BLaER1 (cell line): ENCODE measurements around the gene GNAI1.

ENCODE experiments used
- H3K27ac ChIP-seq: shearing (Covaris generic); formaldehyde crosslinking; 2 replicates; pipeline ENCODE4 v1.8.1; 2022
- H3K27me3 ChIP-seq: shearing (Covaris generic); formaldehyde crosslinking; 2 replicates; pipeline ENCODE4 v1.8.1; 2022
- H3K36me3 ChIP-seq: shearing (Covaris generic); formaldehyde crosslinking; 2 replicates; pipeline ENCODE4 v1.8.1; 2022
- H3K4me1 ChIP-seq: shearing (Covaris generic); formaldehyde crosslinking; 2 replicates; pipeline ENCODE4 v1.8.1; 2022
- H3K4me2 ChIP-seq: shearing (Covaris generic); formaldehyde crosslinking; 2 replicates; pipeline ENCODE4 v1.8.1; 2022
- H3K4me3 ChIP-seq: shearing (Covaris generic); formaldehyde crosslinking; 2 replicates; pipeline ENCODE4 v1.8.1; 2022
- H3K9ac ChIP-seq: shearing (Covaris generic); formaldehyde crosslinking; 2 replicates; pipeline ENCODE4 v1.8.1; 2022
- H3K9me3 ChIP-seq: shearing (Covaris generic); formaldehyde crosslinking; 2 replicates; pipeline ENCODE4 v1.8.1; 2022
- H4K20me1 ChIP-seq: shearing (Covaris generic); formaldehyde crosslinking; 2 replicates; pipeline ENCODE4 v1.8.1; 2022
- Cebpa-rat ChIP-seq: shearing (Covaris generic); IDR thresholded peaks from 2 replicates; pipeline ENCODE4 v1.8.1; 2022

GNAI1 gene

GRCh38 chr7:80218723-80219122 lies 84.1 kb downstream of the GNAI1 start:
- no peak for TF ChIP-seq Cebpa-rat
- Histone ChIP-seq H3K4me1 (peaks cover 19% of the 10 kb centered on the region), H3K4me3 (no peak overlapping the region), H3K36me3 (peaks cover 2% of the 10 kb centered on the region; the same call in 1 of the 2 replicates), H3K4me2 (no peak overlapping the region), H3K27ac (no peak overlapping the region), H3K9ac (no peak overlapping the region), H3K9me3 (no peaks in the 10 kb centered on the region), H4K20me1 (no peaks in the 10 kb centered on the region), H3K27me3 (no peaks in the 10 kb centered on the region)

GRCh38 chr7:80220022-80220634 lies 85.5 kb downstream of the GNAI1 start:
- Histone ChIP-seq H3K36me3 (no peaks in the 10 kb centered on the region), H3K4me2 (no peak overlapping the region), H3K9ac (no peak overlapping the region), H4K20me1 (no peaks in the 10 kb centered on the region), H3K4me1 (peaks cover 19% of the 10 kb centered on the region), H3K27ac (no peak overlapping the region), H3K9me3 (no peaks in the 10 kb centered on the region), H3K4me3 (no peak overlapping the region), H3K27me3 (no peaks in the 10 kb centered on the region)
- TF ChIP-seq Cebpa-rat: no peak

GRCh38 chr7:80224415-80224814 lies 89.8 kb downstream of the GNAI1 start:
- no peaks in the 10 kb centered on the region for H4K20me1 ChIP-seq
- H3K27ac ChIP-seq: no peak overlapping the region
- no peak for TF ChIP-seq Cebpa-rat
- H3K27me3 ChIP-seq: no peaks in the 10 kb centered on the region
- no peak overlapping the region for H3K9ac ChIP-seq
- no peak overlapping the region for H3K4me3 ChIP-seq
- H3K9me3 ChIP-seq: no peaks in the 10 kb centered on the region
- no peaks in the 10 kb centered on the region for H3K36me3 ChIP-seq
- no peaks in the 10 kb centered on the region for H3K4me1 ChIP-seq
- no peak overlapping the region for H3K4me2 ChIP-seq

DNA sequence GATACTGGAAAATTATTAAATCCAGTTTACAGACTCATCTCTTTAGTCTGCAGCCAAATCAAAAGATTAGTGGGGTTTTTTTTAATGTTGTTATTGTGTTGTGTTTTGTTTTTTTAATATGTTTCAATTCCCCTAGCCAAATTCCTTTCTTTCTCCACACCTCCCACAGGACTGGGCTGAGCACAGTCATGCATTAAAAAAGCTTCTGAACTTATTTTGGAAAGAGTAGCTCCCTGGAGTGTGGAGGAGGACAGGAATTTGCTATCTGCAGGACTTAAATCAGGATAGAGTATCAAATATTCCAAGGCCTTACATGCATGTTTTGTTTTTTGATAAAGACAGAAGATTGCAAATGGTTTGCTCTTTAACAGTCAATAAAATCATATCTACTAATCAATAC lies 90.7 kb downstream of the GNAI1 start:
- Histone ChIP-seq H3K4me2 (no peak overlapping the region), H3K27ac (no peak overlapping the region), H3K4me1 (no peaks in the 10 kb centered on the region), H3K36me3 (no peaks in the 10 kb centered on the region), H4K20me1 (no peaks in the 10 kb centered on the region), H3K4me3 (no peak overlapping the region), H3K9me3 (no peaks in the 10 kb centered on the region), H3K27me3 (no peaks in the 10 kb centered on the region), H3K9ac (no peak overlapping the region)
- TF ChIP-seq Cebpa-rat: no peak

- Histone ChIP-seq H3K4me1 (no peaks in the 10 kb centered on the region), H4K20me1 (no peaks in the 10 kb centered on the region), H3K4me2 (no peak overlapping the region), H3K9ac (no peak overlapping the region), H3K36me3 (no peaks in the 10 kb centered on the region), H3K27me3 (no peaks in the 10 kb centered on the region), H3K27ac (no peak overlapping the region), H3K9me3 (no peaks in the 10 kb centered on the region), H3K4me3 (no peak overlapping the region)
- no peak for TF ChIP-seq Cebpa-rat
Measured at GRCh38 chr7:80226629-80227028, 92.0 kb downstream of the GNAI1 start.

DNA sequence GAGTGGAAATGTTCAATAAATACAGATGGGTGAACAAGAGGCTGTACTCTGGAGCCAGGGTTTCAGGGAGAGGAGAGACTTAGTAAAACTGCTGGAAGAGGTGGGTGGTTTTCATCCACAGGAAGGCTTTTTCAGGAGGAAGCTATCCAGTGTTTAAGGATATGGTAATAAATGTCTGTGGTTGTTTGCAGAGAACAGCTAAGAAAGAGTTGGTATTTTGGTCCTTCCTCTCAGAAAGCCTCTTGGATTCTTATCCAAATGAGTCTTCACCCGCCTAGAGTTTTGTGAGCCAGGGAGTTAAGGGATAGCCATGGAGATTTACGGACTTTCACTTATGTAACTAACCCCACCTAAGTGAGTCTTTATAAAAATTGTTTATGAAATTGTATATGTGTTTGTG lies 95.7 kb downstream of the GNAI1 start:
- Histone ChIP-seq H3K27me3 (no peaks in the 10 kb centered on the region), H3K4me3 (no peak overlapping the region), H3K4me1 (no peaks in the 10 kb centered on the region), H3K9ac (no peak overlapping the region), H3K9me3 (no peaks in the 10 kb centered on the region), H3K27ac (no peak overlapping the region), H4K20me1 (no peaks in the 10 kb centered on the region), H3K36me3 (no peaks in the 10 kb centered on the region), H3K4me2 (no peak overlapping the region)
- TF ChIP-seq Cebpa-rat: no peak

DNA sequence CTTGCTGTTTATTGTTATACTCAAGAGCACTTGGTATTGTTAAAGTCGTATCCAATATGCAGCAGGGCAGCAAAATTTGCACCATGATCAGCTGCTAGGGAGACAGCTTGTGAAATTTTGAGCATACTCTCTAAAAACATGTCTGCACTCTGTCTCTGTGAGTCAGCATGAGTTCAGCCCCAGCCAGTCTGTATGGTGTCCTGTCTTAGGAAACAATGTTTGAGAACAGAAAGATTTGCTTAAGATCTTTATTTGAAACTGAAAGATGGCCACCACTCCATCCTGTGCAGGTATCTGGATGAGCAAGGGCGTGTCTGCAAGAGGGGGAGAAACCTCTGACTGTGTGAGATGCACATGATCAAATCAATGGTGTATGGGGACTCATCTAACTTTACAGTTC lies 97.1 kb downstream of the GNAI1 start:
- no peaks in the 10 kb centered on the region for H4K20me1 ChIP-seq
- H3K27ac ChIP-seq: no peak overlapping the region
- no peaks in the 10 kb centered on the region for H3K27me3 ChIP-seq
- no peak overlapping the region for H3K9ac ChIP-seq
- H3K4me1 ChIP-seq: no peaks in the 10 kb centered on the region
- no peaks in the 10 kb centered on the region for H3K9me3 ChIP-seq
- no peak for TF ChIP-seq Cebpa-rat
- H3K36me3 ChIP-seq: no peaks in the 10 kb centered on the region
- no peak overlapping the region for H3K4me2 ChIP-seq
- no peak overlapping the region for H3K4me3 ChIP-seq

- Histone ChIP-seq H3K4me2 (no peak overlapping the region), H3K4me1 (no peaks in the 10 kb centered on the region), H3K4me3 (no peak overlapping the region), H3K9me3 (no peaks in the 10 kb centered on the region), H3K27ac (no peak overlapping the region), H3K36me3 (no peaks in the 10 kb centered on the region), H3K27me3 (no peaks in the 10 kb centered on the region), H4K20me1 (no peaks in the 10 kb centered on the region), H3K9ac (no peak overlapping the region)
- TF ChIP-seq Cebpa-rat: no peak
Measured at GRCh38 chr7:80232979-80233724, 98.5 kb downstream of the GNAI1 start.

DNA sequence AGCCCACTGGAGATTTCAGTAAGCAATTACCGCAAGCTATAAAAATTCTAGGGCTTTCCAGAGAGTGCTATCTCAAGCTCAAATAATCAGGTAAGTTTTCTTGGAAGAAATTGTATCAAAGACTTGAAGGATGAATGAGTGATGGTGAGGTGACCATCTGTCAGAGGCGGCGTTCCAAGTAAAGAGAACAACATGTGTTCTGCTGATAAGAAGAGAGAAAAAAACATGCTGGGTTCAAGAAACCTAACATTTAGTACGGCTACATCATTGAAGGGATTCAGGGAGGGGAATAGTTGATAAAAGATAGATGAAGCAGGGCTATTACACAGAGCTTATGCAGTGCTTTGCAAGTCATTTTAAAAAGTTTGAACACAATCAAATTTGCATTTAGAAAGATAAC lies 100.7 kb downstream of the GNAI1 start:
- no peaks in the 10 kb centered on the region for H3K4me1 ChIP-seq
- no peak for TF ChIP-seq Cebpa-rat

GRCh38 chr7:80236681-80237080 lies 102.0 kb downstream of the GNAI1 start:
- Histone ChIP-seq H3K9ac (no peak overlapping the region), H4K20me1 (no peaks in the 10 kb centered on the region), H3K27me3 (no peaks in the 10 kb centered on the region), H3K4me2 (no peak overlapping the region), H3K4me3 (no peak overlapping the region), H3K4me1 (no peaks in the 10 kb centered on the region), H3K9me3 (no peaks in the 10 kb centered on the region), H3K27ac (no peak overlapping the region), H3K36me3 (no peaks in the 10 kb centered on the region)
- TF ChIP-seq Cebpa-rat: no peak

More for the DNA sequence above, 100.7 kb downstream of the GNAI1 start:
- H3K4me3 ChIP-seq: no peak overlapping the region
- no peaks in the 10 kb centered on the region for H4K20me1 ChIP-seq
- H3K9me3 ChIP-seq: no peaks in the 10 kb centered on the region
- H3K4me2 ChIP-seq: no peak overlapping the region
- no peak overlapping the region for H3K9ac ChIP-seq
- no peaks in the 10 kb centered on the region for H3K27me3 ChIP-seq
- no peaks in the 10 kb centered on the region for H3K36me3 ChIP-seq
- H3K27ac ChIP-seq: no peak overlapping the region
